HG03342 (cell line): ENCODE results near the gene PPP1R12A.
"Not testable (repeated sequence)": the region's sequence is repeated elsewhere in the genome, so short reads cannot be mapped to it uniquely, and the experiment has no call there.

Source experiments
- ATAC-seq: cut with Tn5 transposase; IDR thresholded peaks from one replicate; pipeline ENCODE4 v1.9.1; 2021; ENCODE audit warnings: mild to moderate bottlenecking, moderate library complexity; ENCODE audit not compliant: unreplicated experiment

PPP1R12A gene

DNA sequence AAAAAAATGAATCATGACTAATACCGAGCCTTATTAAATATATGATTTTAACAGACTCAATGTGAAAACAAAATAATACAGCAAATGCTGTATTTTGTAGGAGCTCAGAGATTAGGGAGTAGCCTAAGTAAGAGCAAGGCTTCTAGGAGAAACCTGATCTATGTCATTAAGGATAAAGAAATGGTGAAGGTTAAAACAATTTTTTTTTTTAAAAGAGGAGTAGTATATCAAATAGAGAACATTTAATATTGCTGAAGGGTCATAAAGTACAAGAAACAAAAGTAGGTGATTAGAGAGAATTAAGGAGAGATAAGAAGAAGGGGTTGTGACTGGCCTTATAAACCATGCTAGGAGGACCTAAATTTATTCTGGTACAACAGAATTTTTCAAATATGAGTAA lies 39.1 kb downstream of the PPP1R12A start:
- no peak for ATAC-seq

GRCh38 chr12:79895071-79895470 lies 39.8 kb downstream of the PPP1R12A start:
- ATAC-seq: no peak

DNA sequence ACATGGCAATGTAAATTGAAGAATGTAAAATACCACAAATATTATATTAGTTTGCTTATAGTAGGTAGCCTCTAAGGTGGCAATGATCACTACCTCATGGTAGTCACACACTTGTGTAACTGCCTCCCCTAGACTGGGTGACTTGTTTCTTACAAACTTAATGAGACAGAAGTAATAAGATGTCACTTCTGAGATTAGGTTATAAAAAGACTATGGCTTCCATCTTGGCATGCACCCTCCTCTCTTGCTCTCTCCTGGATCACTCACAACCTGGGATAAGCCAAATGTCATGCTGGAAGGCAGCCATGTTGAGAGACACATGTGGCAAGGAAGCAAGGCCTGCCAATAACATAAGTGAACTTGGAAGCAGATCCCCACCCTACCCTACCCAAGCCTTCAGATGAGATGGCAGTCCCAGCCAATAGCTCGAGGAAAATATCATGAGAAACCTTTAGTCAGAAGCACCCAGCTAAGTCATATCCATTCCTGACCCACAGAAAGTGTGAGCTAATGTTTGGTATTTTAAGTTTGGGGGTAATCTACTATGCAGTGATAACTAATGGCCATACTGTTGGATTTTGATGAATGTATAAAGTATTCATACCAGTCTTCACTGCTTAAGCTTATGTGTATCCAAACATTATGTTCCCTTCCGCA lies 43.3 kb downstream of the PPP1R12A start:
- ATAC-seq: no peak

GRCh38 chr12:79887890-79888289 lies 47.0 kb downstream of the PPP1R12A start:
- ATAC-seq: no peak

DNA sequence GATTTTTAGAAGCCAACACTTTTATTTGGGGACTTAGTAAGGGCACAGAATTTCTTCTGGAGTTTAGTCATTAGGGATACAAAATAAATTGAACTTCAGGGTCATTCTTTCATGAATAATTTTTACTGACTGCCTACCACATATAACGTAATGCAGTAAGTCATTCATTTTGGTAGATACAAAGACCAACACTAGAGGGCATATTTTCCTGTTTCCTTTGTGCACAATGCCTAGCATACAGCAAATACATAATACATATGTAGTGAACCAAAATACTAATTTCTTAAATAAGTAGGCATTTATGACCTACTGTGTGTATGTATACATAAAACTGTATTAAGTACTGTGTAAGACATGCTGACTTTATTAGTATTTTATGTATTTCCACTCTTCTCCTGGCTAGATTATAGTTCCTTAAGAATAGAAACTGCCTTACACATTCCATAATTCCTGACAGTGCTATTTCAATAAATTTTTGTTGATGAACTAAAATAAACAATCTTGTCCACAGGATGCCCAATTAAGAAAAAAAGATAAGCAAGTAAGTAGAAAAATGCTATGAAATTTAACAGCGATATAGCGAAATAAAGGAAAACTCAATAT lies 47.9 kb downstream of the PPP1R12A start:
- peak; percentile 71 for ATAC-seq

DNA sequence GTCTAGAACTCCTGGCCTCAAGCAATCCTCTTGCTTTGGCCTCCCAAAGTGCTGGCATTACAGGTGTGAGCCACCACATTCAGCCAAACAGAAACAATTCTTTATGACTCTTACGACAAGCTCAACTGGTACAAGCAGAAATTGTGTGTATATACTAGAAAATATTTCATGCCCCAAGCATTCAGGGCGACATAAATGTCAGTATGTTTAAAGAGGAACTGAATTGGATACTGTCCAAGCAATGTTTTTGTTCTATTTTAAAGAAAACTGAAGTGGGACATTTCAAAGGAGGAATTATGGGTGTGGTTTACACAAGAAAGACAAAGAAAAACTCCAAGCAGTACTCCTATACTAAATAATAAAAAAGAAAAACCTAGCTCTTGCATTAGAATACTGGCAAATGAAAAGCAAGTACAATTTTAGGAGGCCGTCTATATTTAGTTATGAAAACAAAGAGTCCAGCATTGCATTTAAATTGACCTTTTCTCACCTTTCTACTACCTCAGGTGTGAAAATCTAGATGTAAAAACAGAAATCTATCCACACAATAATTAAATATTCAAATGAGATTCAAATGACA lies 48.9 kb downstream of the PPP1R12A start:
- no peak for ATAC-seq

DNA sequence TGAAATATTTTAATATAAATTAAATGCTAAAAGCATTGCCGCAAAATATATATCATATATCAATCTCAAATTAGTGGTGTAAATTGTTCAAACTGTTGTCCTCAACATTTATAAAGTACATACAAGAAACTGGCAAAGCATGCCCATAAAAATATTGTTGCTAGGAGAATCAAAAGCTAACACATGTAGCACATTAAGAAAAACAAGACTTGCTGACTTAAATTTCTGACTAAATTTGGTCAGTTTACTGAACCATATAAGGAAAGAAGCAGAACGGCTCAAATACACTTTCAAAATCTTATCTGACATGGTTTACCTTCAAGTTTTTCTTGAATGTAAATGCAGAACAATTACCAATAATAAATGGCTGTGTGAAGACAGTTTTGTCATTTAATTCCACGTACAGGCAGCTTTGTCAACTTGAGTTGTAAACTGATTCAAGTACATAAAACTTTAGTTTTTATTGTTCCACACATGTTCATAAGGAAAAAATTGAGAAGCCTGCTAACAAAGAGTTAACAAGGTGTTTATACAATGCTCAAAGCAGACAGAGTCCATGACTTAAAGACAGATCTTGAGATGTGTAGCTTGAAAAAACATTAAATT lies 50.4 kb downstream of the PPP1R12A start:
- no peak for ATAC-seq

- no peak for ATAC-seq
Measured at GRCh38 chr12:79883216-79883615, 51.7 kb downstream of the PPP1R12A start.

GRCh38 chr12:79881351-79881750 lies 53.5 kb downstream of the PPP1R12A start:
- ATAC-seq: no peak

DNA sequence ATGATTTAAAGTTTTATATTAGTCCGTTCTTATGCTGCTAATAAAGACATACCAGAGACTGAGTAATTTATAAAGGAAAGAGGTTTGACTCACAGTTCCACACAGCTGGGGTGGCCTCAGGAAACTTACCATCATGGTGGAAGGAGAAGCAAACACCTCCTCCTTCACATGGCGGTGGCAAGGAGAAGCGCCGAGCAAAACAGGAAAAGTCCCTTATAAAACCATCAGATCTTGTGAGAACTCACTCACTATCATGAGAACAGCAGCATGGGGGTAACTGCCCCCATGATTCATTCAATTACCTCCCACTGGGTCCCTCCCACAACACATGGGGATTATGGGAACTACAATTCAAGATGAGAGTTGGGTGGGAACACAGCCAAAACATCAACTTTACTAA lies 56.4 kb downstream of the PPP1R12A start:
- ATAC-seq: not testable (repeated sequence)

DNA sequence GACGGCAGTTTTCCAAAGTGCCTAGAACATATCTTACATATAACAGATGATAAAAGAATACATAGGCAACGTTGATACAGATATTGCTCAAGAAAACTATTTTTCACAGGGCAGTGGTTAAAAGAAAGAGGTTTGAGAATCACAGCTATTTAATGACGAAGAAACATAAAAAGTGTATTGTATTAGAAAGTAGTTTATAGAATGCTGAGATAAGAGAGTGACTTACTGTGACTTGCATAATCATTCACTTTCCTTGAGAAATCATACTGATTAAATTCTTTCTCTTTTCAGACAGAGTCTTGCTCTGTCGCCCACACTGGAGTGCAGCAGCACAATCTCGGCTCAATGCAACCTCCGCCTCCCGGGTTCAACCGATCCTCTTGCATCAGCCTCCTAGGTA lies 57.7 kb downstream of the PPP1R12A start:
- no peak for ATAC-seq

GRCh38 chr12:79874665-79875064 lies 60.2 kb downstream of the PPP1R12A start:
- no peak for ATAC-seq

DNA sequence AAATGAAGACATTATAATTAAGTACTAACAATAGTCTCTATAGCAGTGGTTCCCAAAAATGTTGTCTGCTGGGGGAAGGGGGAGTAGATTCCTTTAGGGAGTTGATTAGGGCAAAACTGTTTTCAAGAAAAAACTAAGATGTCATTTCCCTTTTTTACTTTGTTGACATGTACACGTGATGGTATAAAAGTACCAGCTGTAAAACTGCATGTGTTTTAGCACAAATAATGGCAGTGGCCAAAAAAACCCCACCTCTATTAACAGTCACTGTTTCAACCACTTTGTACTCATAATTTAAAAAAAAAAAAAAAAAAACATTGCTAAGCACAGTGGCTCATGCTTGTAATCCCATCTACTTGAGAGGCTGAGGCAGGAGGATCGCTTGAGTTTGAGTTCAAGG lies 61.7 kb downstream of the PPP1R12A start:
- no peak for ATAC-seq

DNA sequence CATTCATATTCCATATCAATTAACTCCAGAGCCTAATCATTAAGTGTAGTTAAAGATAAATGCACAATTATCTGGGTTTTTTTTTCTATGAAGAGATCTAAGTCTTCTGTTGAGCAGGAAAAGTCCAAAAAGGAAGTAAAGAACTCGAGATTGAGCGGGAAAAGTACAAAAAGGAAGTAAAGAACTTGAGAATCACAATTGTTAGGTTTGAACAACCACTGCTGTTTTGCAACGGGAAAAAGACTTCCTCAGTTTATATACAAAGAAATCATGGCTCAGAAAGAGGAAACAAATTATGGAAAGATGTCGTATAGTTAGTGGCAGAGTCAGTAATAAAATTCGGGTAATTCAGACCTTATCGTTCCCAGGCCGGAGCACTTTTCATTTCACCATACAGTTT lies 63.3 kb downstream of the PPP1R12A start:
- ATAC-seq: no peak

- no peak for ATAC-seq
Measured at GRCh38 chr12:79870916-79871315, 64.0 kb downstream of the PPP1R12A start.

DNA sequence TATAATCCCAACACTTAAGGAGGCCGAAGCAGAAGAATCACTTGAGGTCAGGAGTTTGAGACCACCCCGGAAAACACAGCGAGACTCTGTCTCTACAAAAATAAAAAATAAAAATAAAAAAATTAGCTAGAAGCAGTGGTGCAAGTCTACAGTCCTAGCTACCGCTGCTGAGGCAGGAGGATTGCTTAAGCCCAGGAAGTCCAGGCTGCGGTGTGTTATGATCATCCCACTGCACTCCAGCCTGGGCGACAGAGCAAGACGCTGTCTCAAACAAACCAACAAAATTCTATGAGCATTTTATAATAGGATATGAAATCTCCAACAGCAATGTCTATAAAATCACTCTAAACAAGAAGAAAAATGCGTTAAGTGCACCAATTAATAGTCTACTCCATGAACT lies 75.3 kb downstream of the PPP1R12A start:
- ATAC-seq: no peak

DNA sequence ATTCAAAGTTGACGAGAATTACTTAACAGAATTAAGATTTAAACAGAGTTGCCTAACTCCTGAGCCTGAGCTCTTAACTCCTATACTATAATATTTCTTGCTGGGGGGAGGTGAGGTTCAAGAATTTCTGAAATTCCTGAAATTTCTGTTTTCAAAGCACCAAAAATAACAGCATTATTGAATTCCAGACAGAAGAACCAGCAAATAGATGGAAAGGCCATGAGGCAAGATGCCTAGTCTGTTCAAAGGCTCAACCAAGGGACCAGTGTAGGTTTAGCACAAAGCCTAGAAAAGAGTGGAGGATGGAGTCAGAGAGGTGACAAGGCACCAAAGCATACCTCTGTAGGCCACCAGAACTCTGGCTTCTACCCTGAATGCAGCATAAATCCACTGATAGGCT lies 76.4 kb downstream of the PPP1R12A start:
- ATAC-seq: no peak

DNA sequence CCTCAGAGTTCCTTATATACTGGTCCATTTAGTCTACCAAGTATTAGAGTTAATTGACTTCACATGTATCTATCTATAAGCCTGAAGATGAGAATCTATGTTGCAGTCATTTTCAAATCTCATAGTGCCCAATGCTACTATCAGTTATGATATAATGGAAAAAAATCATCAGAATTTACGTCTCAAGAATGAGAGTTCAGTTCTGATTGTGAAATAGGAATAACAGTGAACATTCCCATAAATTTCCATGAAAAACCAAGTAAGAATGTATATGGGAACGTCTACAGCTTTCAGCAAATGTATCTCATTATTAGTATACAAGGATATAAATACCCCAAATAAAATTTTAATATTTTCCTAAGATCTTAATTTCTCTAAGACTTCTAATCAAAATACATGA lies 77.2 kb downstream of the PPP1R12A start:
- no peak for ATAC-seq

DNA sequence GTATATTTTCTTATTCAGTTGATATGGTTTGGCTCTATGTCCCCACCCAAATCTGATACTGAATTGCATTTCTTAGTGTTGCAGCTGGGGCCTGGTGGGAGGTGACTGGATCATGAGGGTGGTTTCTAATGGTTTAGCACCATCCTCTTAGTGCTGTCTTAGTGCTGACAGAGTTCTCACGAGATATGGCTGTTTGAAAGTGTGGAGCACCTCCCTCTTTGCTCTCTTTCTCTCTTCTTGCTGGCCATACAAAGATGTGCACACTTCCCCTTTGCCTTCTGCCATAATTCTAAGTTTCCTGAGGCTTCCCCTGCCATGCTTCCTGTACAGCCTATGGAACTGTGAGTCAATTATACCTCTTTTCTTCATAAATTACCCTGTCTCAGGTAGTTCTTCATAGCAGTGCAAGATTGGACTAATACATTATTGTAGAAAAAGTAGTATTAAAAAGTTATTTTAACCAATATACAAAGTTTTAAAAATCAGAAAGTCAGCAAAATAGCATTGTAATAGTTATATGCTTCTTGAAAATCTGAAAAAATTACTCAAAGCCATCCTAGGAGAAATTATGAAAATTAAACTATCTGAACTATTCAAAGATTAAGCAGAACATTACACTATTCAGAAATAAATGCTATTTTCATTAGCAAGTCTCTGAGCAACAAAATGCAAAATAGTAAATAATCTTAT lies 84.1 kb downstream of the PPP1R12A start:
- no peak for ATAC-seq

- no peak for ATAC-seq
Measured at GRCh38 chr12:79848339-79848738, 86.6 kb downstream of the PPP1R12A start.

DNA sequence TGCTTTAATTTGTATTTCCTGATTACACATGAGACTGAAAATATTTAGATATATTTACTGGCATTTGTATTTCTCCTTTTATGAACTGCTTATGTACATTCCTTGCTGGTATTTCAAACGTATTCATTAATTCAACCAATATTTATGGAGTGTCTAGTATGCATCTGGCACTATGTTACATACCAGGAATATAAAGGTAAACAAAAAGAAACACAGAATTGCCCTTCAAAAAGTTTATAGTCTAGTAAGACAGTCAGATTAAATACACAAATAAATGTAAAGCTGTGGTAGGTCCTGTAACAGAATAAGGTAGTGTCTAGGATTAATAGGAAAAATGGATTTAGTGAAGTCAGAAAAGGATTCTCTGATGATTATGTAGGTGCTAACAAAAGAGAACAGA lies 87.5 kb downstream of the PPP1R12A start:
- no peak for ATAC-seq

- ATAC-seq: no peak
Measured at GRCh38 chr12:79844693-79845092, 90.2 kb downstream of the PPP1R12A start.
